ENCODE measurements around the gene CHD9.
"Not testable (repeated sequence)": the region's sequence is repeated elsewhere in the genome, so short reads cannot be mapped to it uniquely, and the experiment has no call there.

Gene CHD9

GRCh38 chr16:53034306-53034705 is 20.5 kb upstream of the CHD9 start:
- no peak overlapping the region for H4K91ac ChIP-seq (ENCODE audit: low read depth, low read length)
- no peaks in the 10 kb centered on the region for H3K4me1 ChIP-seq (ENCODE audit: control insufficient read depth in 1 of 2, insufficient read depth in 2 of 2, low read length in 2 of 2)
- no peak overlapping the region for H3K4me3 ChIP-seq (ENCODE audit: low read depth, low read length)
- H2BK5ac ChIP-seq (ENCODE audit: low read depth, low read length, poor library complexity), result no peak overlapping the region
- no peaks in the 10 kb centered on the region for H3K36me3 ChIP-seq (ENCODE audit: control insufficient read depth in 1 of 2, insufficient read depth in 2 of 2, low read length in 2 of 2)
- no peaks in the 10 kb centered on the region for H3K9me3 ChIP-seq (ENCODE audit: insufficient read depth, low read depth, low read length)
- no CpG with 5 or more reads among the region's 6 CpGs for WGBS (ENCODE audit: extremely low coverage, insufficient coverage, insufficient read length)
- no peak overlapping the region for H3K4me2 ChIP-seq (ENCODE audit: low read length)
- no peak overlapping the region for H3K18ac ChIP-seq (ENCODE audit: low read length)
- H2BK120ac ChIP-seq (ENCODE audit: insufficient read depth, low read length, poor library complexity), result no peak overlapping the region
- no peak overlapping the region for H4K12ac ChIP-seq (ENCODE audit: low read depth, low read length)
- no peak overlapping the region for H3K23ac ChIP-seq (ENCODE audit: low read length)
- no peak overlapping the region for H2AK5ac ChIP-seq (ENCODE audit: low read length)
- no peak overlapping the region for H3K4ac ChIP-seq (ENCODE audit: low read depth, low read length)
- H3K79me2 ChIP-seq (ENCODE audit: control insufficient read depth, insufficient read depth, low read length, poor library complexity), result no peaks in the 10 kb centered on the region
- no peak overlapping the region for H3K9ac ChIP-seq (ENCODE audit: low read length)
- H2BK12ac ChIP-seq (ENCODE audit: low read length), result no peak overlapping the region
- peak; percentile 90 to 98 for DNase-seq
- no peak overlapping the region for H4K8ac ChIP-seq (ENCODE audit: low read depth, low read length)
- H3K79me1 ChIP-seq (ENCODE audit: low read length), result no peaks in the 10 kb centered on the region
- no peaks in the 10 kb centered on the region for H3K27me3 ChIP-seq (ENCODE audit: insufficient read depth, low read length)
- no peak overlapping the region for H3K14ac ChIP-seq (ENCODE audit: low read length)
- no peak overlapping the region for H2AFZ ChIP-seq (ENCODE audit: insufficient read depth, low read length, poor library complexity)
- H3K27ac ChIP-seq (ENCODE audit: low read depth, low read length), result no peak overlapping the region

GRCh38 chr16:53035176-53035942 is 19.4 kb upstream of the CHD9 start:
- Histone ChIP-seq H2AK5ac (ENCODE audit: low read length) (no peak overlapping the region), H3K4me3 (ENCODE audit: low read depth, low read length) (no peak overlapping the region), H3K18ac (ENCODE audit: low read length) (no peak overlapping the region), H2AFZ (ENCODE audit: insufficient read depth, low read length, poor library complexity) (no peak overlapping the region), H2BK5ac (ENCODE audit: low read depth, low read length, poor library complexity) (no peak overlapping the region), H3K4ac (ENCODE audit: low read depth, low read length) (no peak overlapping the region), H3K79me1 (ENCODE audit: low read length) (no peaks in the 10 kb centered on the region), H3K23ac (ENCODE audit: low read length) (no peak overlapping the region), H3K36me3 (ENCODE audit: control insufficient read depth in 1 of 2, insufficient read depth in 2 of 2, low read length in 2 of 2) (no peaks in the 10 kb centered on the region), H3K4me2 (ENCODE audit: low read length) (no peak overlapping the region), H4K12ac (ENCODE audit: low read depth, low read length) (no peak overlapping the region), H2BK120ac (ENCODE audit: insufficient read depth, low read length, poor library complexity) (no peak overlapping the region), H3K27ac (ENCODE audit: low read depth, low read length) (no peak overlapping the region), H2BK12ac (ENCODE audit: low read length) (no peak overlapping the region), H4K8ac (ENCODE audit: low read depth, low read length) (no peak overlapping the region), H3K9me3 (ENCODE audit: insufficient read depth, low read depth, low read length) (no peaks in the 10 kb centered on the region), H3K14ac (ENCODE audit: low read length) (no peak overlapping the region), H3K9ac (ENCODE audit: low read length) (no peak overlapping the region), H4K91ac (ENCODE audit: low read depth, low read length) (no peak overlapping the region), H3K27me3 (ENCODE audit: insufficient read depth, low read length) (no peaks in the 10 kb centered on the region), H3K79me2 (ENCODE audit: control insufficient read depth, insufficient read depth, low read length, poor library complexity) (no peaks in the 10 kb centered on the region), H3K4me1 (ENCODE audit: control insufficient read depth in 1 of 2, insufficient read depth in 2 of 2, low read length in 2 of 2) (no peaks in the 10 kb centered on the region)
- WGBS (ENCODE audit: extremely low coverage, insufficient coverage, insufficient read length), result no CpG with 5 or more reads among the region's 3 CpGs
- peak in 1 of 2 donors; percentile 42 for DNase-seq

- Histone ChIP-seq H2AK5ac (ENCODE audit: low read length) (no peak overlapping the region), H3K4ac (ENCODE audit: low read depth, low read length) (no peak overlapping the region), H3K79me1 (ENCODE audit: low read length) (no peaks in the 10 kb centered on the region), H3K4me1 (ENCODE audit: control insufficient read depth in 1 of 2, insufficient read depth in 2 of 2, low read length in 2 of 2) (no peaks in the 10 kb centered on the region), H3K4me2 (ENCODE audit: low read length) (no peak overlapping the region), H3K36me3 (ENCODE audit: control insufficient read depth in 1 of 2, insufficient read depth in 2 of 2, low read length in 2 of 2) (no peaks in the 10 kb centered on the region), H3K18ac (ENCODE audit: low read length) (no peak overlapping the region), H3K23ac (ENCODE audit: low read length) (no peak overlapping the region), H3K14ac (ENCODE audit: low read length) (no peak overlapping the region), H2BK120ac (ENCODE audit: insufficient read depth, low read length, poor library complexity) (no peak overlapping the region), H3K79me2 (ENCODE audit: control insufficient read depth, insufficient read depth, low read length, poor library complexity) (no peaks in the 10 kb centered on the region), H4K91ac (ENCODE audit: low read depth, low read length) (no peak overlapping the region), H3K4me3 (ENCODE audit: low read depth, low read length) (no peak overlapping the region), H2BK12ac (ENCODE audit: low read length) (no peak overlapping the region), H3K27me3 (ENCODE audit: insufficient read depth, low read length) (no peaks in the 10 kb centered on the region), H3K9ac (ENCODE audit: low read length) (no peak overlapping the region), H3K27ac (ENCODE audit: low read depth, low read length) (no peak overlapping the region), H4K12ac (ENCODE audit: low read depth, low read length) (no peak overlapping the region), H2AFZ (ENCODE audit: insufficient read depth, low read length, poor library complexity) (no peak overlapping the region), H2BK5ac (ENCODE audit: low read depth, low read length, poor library complexity) (no peak overlapping the region), H3K9me3 (ENCODE audit: insufficient read depth, low read depth, low read length) (no peaks in the 10 kb centered on the region), H4K8ac (ENCODE audit: low read depth, low read length) (no peak overlapping the region)
- WGBS (ENCODE audit: extremely low coverage, insufficient coverage, insufficient read length), result no CpG with 5 or more reads among the region's 6 CpGs
- peak; percentile 56 to 88 for DNase-seq
Measured at GRCh38 chr16:53036066-53036465, 18.7 kb upstream of the CHD9 start.

GRCh38 chr16:53036711-53037110 is 18.1 kb upstream of the CHD9 start:
- no CpG with 5 or more reads among the region's 6 CpGs for WGBS (ENCODE audit: extremely low coverage, insufficient coverage, insufficient read length)
- not testable (repeated sequence) for H4K8ac ChIP-seq (ENCODE audit: low read depth, low read length); H3K18ac ChIP-seq (ENCODE audit: low read length); H2BK12ac ChIP-seq (ENCODE audit: low read length); H3K9ac ChIP-seq (ENCODE audit: low read length); H2AFZ ChIP-seq (ENCODE audit: insufficient read depth, low read length, poor library complexity); H2BK120ac ChIP-seq (ENCODE audit: insufficient read depth, low read length, poor library complexity); H3K14ac ChIP-seq (ENCODE audit: low read length); H3K4ac ChIP-seq (ENCODE audit: low read depth, low read length); H2BK5ac ChIP-seq (ENCODE audit: low read depth, low read length, poor library complexity); H3K36me3 ChIP-seq (ENCODE audit: control insufficient read depth in 1 of 2, insufficient read depth in 2 of 2, low read length in 2 of 2); H3K79me2 ChIP-seq (ENCODE audit: control insufficient read depth, insufficient read depth, low read length, poor library complexity); H2AK5ac ChIP-seq (ENCODE audit: low read length); H3K79me1 ChIP-seq (ENCODE audit: low read length); H3K9me3 ChIP-seq (ENCODE audit: insufficient read depth, low read depth, low read length); H3K23ac ChIP-seq (ENCODE audit: low read length); H3K27ac ChIP-seq (ENCODE audit: low read depth, low read length); H4K12ac ChIP-seq (ENCODE audit: low read depth, low read length); H3K4me1 ChIP-seq (ENCODE audit: control insufficient read depth in 1 of 2, insufficient read depth in 2 of 2, low read length in 2 of 2); H3K27me3 ChIP-seq (ENCODE audit: insufficient read depth, low read length); H3K4me2 ChIP-seq (ENCODE audit: low read length); H4K91ac ChIP-seq (ENCODE audit: low read depth, low read length); H3K4me3 ChIP-seq (ENCODE audit: low read depth, low read length)
- DNase-seq, result peak; percentile 60 to 76

Measured in trophoblast cell (in vitro differentiated cells and primary cell).